GM18517 (cell line): ENCODE measurements around the gene YIPF4.
"Not testable (repeated sequence)": the region's sequence is repeated elsewhere in the genome, so short reads cannot be mapped to it uniquely, and the experiment has no call there.

ENCODE experiments used
- ATAC-seq: cut with Tn5 transposase; IDR thresholded peaks from one replicate; pipeline ENCODE4 v1.9.1; 2021; ENCODE audit warnings: mild to moderate bottlenecking, moderate library complexity; ENCODE audit not compliant: unreplicated experiment

YIPF4 gene

DNA sequence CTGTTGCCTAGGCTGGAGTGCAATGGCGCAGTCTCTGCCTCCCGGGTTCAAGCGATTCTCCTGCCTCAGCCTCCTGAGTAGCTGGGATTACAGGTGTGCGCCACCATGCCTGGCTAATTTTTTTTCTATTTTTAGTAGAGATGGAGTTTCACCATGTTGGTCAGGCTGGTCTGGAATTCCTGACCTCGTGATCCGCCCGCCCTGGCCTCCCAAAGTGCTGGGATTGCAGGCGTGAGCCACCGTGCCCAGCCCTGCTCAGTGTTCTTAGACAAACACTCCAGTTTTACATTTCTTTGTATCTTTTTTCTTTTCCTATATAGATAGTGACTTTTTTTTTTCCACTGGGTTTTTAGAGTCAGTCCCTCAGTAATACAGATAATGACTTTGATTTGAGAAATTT is 86.6 kb downstream of the YIPF4 start:
- ATAC-seq = not testable (repeated sequence)

DNA sequence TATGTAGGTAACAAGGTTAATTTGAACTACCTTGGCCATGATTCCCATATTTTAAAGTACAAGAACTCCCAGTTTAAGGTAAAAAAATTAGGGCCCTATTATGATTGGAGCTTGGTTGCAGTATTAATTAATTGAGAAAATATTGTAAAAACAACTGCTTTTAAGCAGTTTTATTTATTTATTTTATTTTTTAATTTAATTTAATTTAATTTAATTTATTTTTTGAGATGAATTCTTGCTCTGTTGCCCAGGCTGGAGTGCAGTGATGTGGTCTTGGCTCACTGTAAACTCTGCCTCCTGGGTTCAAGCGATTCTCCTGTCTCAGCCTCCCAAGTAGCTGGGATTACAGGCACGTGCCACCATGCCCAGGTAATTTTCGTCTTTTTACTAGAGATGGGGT is 88.0 kb downstream of the YIPF4 start:
- not testable (repeated sequence) for ATAC-seq
